ENCODE results near the gene TMEM143.
"Not testable (repeated sequence)": the region's sequence is repeated elsewhere in the genome, so short reads cannot be mapped to it uniquely, and the experiment has no call there.

Gene TMEM143

DNA sequence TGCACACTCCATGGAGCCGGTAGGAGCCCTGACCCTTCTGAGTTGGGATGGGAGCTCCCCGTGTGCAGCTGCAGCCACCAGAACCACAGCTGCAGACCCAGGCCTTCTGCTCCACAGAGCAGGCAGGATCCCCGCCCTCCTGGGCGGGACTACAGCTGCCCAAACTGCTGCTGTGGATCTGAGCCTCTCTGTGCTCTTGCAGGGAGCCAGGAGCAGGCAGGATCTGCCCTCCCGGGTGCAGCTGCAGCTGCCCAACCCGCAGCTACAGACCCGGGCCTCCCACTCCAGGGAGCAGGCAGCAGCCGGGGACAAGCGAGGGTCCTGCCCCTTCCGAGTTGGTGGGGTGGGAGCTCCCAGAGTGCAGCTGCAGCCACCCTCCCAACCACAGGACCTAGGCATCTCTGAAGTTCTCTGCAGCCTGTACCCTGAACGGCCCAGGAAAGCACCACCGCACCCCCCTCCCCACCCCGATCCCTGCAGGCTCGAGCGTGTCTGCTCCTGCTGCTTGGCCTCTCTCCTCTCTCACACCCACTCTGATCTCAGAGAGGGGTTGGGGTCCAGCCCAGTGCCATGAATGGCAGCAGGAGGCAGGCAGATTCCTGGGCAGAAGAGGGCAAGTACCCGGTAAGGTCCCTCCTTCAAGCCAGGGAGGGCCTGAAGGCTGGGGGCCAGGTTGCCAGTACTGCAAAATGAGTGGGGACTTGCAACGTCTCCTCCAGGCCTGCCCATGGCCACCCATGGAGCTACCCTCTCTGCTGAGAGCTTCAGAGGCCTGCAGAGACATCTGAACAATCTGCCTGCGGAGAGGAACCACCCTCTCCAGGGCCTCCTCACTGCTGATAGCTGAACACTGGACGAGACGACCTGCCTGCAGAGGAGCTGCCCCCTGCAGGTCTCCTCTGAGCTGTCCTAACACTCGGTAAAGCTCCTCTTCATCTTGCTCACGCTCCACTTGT, 54.8 kb downstream of the TMEM143 start:
- peak; percentile 39 for DNase-seq
- in situ Hi-C loops (cut with MboI; ENCODE audit: low pct_unique_long_range_greater_than_20kb, low sequenced_read_pairs), result no loop called here

DNA sequence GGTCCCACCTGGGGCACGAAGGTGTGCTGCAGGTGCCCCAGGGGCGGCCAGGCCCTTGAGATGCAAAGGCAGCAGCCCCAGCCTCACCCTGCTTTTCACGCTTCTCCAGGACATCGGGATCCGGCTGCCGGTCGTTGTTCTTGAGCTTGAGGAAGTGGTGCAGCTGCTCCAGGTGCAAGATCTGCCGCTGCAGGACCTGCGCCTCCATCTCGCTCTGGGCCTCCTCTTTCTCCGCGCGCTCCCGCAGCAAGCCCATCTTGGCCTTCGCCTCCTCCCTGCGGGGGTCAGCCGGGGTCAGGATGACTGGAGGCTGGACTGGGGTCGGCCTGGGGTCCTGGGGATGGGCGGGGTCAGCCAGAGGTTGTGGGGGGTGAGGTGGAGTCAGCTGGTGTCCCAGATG, 59.9 kb downstream of the TMEM143 start:
- in situ Hi-C loops (cut with MboI; ENCODE audit: low pct_unique_long_range_greater_than_20kb, low sequenced_read_pairs), result no loop called here
- DNase-seq, result no peak

DNA sequence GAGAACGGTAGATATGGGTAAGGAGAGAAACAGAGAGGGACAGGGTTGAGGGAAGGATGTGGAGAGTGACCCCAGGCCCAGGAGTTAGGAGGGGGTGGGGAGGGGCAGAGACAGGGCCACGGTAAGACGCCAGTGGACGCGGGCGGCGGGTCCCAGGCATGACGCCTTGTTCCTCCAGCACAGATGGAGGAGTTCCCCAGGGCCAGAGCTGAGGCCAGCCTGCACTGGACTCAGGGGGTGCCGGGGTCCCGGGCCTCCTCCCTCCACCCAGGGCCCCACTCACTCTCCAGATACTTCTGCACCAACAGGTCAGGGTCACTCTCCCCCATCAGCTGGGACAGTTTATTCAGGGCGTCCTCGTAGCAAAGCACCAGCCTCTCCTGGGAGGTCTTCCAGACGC, 60.4 kb downstream of the TMEM143 start:
- in situ Hi-C loops (cut with MboI; ENCODE audit: low pct_unique_long_range_greater_than_20kb, low sequenced_read_pairs), result no loop called here
- no peak for DNase-seq

DNA sequence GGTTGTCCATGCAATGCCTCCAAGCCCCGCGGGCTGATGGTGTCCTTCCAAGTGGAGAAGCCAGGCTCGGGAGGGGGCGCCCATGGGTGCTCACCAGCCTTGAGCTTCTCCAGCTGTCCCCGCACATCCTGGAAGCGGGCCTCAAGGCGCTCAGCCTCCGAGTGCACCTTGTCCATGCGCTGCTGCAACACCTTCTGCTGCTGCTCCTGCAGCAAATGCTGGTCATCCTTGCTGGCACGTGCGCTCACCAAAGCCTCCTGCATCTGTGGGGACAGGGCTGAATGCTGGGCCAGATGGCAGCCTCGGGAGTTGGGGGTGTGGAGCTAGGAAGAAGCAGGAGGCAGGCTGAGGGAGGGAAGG, 61.2 kb downstream of the TMEM143 start:
- in situ Hi-C loops (cut with MboI; ENCODE audit: low pct_unique_long_range_greater_than_20kb, low sequenced_read_pairs), result no loop called here
- DNase-seq, result no peak

DNA sequence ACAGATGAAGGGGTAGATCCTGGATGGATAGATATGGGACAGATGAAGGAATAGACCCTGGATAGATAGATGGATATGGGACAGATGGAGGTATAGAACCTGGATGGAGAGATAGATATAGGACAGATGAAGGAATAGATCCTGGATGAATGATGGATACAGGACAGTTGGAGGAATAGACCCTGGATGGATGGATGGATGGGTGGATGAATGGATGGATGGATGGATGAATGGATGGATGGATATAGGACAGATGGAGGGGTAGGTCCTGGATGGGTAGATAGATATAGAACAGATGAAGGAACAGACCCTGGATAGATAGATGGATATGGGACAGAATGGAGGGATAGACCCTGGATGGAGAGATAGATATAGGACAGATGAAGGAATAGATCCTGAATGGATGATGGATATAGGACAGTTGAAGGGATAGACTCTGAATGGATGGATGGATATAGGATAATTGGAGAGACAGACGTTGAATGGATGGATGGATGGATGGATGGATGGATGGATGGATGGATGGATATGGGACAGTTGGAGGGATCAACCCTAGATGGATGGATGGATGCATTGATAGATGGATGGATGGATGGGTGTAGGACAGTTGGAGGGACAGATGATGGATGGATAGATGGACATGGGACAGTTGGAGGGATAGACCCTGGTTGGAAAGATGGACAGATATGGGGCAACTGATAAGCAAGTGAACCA, 61.7 kb downstream of the TMEM143 start:
- no peak for DNase-seq
- in situ Hi-C loops (cut with MboI; ENCODE audit: low pct_unique_long_range_greater_than_20kb, low sequenced_read_pairs), result no loop called here

DNA sequence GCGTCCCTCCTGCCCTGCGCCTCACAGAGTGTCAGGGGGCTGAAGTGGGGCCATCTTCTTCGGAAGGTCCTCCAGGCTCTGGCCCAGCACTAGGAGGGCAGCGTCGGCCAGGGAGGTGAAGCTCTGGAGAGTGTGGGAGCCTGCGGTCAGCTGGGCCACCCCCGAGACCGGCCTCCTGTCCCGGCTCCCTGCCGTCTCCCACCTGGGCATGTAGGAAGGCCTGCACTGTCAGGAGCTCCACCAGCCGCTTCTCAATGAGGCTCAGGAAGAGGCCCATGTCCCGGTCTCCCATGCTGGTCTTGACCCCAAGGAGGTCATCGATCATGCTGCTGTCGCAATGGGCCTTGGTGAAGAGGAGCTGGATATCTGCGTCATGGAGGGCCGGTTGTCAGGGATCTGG, 65.8 kb downstream of the TMEM143 start:
- in situ Hi-C loops (cut with MboI; ENCODE audit: low pct_unique_long_range_greater_than_20kb, low sequenced_read_pairs), result no loop called here
- DNase-seq, result no peak

DNA sequence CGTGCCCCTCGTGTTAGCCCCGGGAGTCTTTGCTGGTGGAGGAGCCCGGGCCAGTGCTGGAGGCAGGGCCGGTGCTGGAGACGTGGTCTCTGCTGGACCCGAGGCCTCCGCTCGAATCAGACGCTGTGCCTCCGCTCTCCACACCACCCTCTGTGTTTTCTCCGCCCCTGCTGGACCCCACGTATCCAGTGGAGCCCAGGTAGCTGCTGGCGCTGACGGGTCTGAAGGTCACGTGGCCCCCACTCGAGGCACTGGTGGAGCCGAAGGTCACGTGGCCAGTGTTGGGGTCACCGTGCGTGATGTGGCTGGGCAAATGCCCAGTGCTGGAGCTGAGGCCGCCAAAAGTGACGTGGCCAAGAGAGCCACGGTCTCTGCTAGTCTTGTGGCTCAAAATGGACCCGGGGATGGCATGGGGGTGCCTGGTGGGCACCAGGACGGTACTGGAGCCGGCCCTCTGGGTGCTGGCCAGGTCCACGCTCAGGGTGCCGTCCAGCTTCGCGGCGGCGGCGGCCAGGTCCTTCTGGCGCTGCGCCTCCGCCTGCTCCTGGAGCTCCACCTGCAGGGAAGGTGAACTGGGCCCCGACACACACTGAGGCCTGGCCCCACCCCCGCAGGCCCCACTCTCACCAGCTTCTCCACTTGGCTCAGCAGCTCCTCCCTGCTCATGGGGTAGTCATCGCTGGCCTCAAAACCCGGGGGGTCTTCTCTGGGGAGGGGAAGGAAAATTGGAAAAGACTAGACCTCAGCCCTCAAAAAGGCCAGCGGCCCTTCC, 66.6 kb downstream of the TMEM143 start:
- in situ Hi-C loops (cut with MboI; ENCODE audit: low pct_unique_long_range_greater_than_20kb, low sequenced_read_pairs), result no loop called here
- DNase-seq, result no peak

DNA sequence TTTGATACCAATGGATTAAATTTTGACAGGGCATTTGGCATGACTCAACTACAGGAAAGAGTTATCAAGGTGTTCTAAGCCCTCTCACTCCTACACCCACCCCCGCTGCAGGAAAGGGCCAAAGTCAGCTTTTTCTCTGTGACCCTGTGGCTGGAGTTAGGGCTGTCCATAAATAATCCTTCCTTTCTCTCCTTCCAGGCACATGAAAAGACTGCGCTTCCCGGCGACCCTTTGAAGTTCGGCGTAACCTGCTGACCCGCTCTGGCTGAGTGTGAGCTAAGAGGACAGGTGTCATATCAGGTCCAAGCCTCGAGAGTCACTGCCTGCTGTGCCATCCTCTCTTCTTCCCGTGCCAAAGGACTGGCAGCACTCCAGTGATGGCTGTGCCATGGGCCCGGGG, 68.3 kb downstream of the TMEM143 start:
- DNase-seq, result no peak
- in situ Hi-C loops (cut with MboI; ENCODE audit: low pct_unique_long_range_greater_than_20kb, low sequenced_read_pairs), result no loop called here

DNA sequence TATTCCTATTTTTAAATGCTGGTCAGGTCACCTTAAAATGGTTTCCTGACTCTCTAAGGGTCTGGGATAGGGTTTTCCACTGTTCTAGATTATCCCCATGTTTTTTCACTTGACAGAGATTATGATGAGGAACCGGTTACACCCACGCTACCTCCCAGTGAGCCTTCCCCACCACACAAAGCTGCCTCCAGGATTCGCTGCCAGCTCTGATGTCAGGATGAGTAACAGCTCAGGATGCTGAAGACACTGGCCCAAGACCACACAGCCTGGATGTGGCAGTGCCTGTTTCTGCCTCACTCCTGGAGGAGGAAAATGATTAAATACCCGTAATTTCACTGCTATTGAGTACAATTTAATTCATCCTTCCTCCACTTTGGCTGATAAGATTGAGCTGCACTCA, 70.9 kb downstream of the TMEM143 start:
- in situ Hi-C loops (cut with MboI; ENCODE audit: low pct_unique_long_range_greater_than_20kb, low sequenced_read_pairs), result no loop called here
- no peak for DNase-seq

DNA sequence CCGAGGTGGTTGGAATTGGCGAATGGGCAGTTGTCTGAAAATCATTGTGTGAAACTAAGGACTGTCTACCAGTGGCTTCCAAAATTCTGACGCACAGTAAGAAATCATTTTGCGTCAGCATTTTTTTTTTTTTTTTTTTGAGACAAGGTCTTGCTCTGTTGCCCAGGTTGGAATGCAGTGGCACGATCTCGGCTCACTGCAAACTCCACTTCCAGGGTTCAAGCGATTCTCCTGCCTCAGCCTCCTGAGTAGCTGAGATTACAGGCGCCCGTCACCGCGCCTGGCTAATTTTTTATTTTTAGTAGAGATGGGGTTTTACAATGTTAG, 72.3 kb downstream of the TMEM143 start:
- in situ Hi-C loops (cut with MboI; ENCODE audit: low pct_unique_long_range_greater_than_20kb, low sequenced_read_pairs); DNase-seq: not testable (repeated sequence)

DNA sequence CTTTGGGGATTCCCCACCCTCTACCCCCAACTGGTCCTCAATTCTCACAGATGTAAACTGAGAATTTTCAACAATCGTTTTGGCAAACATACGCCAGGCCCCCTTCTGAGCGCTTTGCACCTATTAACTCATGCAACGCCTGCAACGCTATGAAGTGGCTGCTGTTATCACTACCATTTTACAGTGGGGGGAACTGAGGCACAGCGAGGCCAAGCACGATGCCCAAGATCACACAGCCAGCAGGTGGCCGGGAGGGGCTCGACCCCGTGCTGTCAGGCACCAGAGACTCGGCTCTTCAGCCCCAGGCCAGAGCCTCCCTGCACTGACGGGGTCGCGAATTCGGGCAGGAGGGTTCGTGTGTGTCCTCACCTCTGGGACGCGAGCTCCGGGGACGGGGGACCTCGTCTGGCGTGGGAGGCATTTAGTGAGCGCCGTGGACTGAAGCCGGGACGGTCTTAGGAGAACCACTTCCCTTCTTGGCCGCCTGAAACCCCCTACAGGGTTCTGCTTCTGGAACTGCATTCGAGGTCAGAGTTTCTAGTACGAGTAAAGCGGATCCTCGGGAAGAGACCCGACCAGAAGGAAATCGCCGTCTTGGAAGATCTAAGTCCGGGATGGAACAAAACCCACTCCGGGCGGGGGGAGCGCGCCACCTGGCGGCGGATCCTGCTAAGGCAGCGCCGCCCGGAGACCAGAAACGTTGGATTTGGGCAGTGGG, 72.8 kb downstream of the TMEM143 start:
- DNase-seq, result peak; percentile 79
- in situ Hi-C loops (cut with MboI; ENCODE audit: low pct_unique_long_range_greater_than_20kb, low sequenced_read_pairs), result no loop called here

DNA sequence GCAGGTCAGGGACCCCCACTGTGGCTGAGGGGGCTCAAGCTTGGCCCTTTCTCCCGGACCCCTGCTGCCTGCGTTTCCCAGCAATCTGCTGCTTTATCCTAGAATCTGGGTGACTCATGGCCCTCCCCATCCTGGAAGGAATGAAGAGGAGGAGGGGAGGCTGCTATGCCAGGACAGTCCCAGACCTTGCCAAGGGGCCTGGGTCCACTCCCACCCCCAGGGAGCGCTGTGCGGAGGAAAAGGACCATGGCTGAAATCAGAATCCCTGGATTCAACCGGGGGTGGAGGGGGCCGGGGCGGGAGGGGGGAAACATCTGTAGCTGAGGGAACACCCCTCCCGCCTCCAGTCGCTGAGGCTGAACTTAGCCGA, 73.4 kb downstream of the TMEM143 start:
- in situ Hi-C loops (cut with MboI; ENCODE audit: low pct_unique_long_range_greater_than_20kb, low sequenced_read_pairs), result no loop called here
- DNase-seq, result no peak

DNA sequence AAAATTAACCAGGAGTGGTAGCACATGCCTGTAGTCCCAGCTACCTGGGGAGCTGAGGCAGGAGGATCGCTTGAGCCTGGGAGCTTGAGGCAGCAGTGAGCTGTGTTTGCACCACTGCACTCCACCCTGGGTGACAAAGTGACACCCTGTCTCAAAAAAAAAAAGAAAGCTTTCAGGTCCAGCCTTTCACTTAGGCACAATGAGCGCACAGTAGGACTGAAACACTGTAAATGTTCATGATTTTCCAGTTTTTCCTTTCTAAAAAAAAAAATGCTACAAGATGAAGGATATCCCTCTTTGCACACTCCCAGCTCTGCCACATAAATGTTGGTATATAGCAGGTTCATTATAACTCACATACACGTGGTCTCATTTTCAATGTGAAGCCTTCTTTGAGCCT, 76.0 kb downstream of the TMEM143 start:
- in situ Hi-C loops (cut with MboI; ENCODE audit: low pct_unique_long_range_greater_than_20kb, low sequenced_read_pairs), result no loop called here
- no peak for DNase-seq

DNA sequence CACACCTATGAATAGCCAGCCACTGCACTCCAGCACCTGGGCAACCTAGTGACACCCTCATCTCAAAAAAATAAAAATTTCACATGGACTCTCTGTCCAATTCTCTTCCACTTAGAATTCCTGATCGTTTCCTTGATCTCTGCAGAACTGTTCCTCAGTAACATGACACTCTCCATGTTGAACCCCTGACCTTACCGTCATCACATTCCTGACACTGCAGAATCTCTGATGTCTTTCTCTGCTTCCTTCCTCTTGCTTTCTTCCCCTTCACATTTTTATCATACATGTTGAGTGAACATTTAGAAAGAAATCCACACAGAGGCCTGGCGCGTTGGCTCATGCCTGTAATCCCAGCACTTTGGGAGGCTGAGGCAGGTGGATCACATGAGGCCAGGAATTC, 78.8 kb downstream of the TMEM143 start:
- in situ Hi-C loops (cut with MboI; ENCODE audit: low pct_unique_long_range_greater_than_20kb, low sequenced_read_pairs), result no loop called here
- no peak for DNase-seq

DNA sequence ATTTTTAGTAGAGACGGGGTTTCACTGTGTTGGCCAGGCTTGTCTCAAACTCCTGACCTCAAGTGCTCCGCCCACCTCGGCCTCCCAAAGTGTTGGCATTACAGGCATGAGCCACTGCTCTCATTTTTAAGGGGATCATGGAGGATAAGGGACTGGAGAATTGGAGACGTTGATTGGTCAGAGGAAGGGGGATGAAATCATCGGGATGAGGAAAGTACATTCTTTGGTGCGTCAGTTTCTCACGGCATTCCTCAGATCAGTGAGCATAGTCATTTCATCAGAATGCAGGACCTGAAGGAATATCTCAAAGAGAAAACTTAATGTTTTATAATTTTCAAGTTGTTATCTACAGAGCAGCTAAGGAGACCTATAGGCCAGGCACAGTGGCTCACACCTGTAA, 79.8 kb downstream of the TMEM143 start:
- DNase-seq, result no peak
- in situ Hi-C loops (cut with MboI; ENCODE audit: low pct_unique_long_range_greater_than_20kb, low sequenced_read_pairs), result no loop called here

Data from KBM-7 (cell line).